ENCODE data around the gene RGR.

The RGR gene, protein sequence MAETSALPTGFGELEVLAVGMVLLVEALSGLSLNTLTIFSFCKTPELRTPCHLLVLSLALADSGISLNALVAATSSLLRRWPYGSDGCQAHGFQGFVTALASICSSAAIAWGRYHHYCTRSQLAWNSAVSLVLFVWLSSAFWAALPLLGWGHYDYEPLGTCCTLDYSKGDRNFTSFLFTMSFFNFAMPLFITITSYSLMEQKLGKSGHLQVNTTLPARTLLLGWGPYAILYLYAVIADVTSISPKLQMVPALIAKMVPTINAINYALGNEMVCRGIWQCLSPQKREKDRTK

DNA sequence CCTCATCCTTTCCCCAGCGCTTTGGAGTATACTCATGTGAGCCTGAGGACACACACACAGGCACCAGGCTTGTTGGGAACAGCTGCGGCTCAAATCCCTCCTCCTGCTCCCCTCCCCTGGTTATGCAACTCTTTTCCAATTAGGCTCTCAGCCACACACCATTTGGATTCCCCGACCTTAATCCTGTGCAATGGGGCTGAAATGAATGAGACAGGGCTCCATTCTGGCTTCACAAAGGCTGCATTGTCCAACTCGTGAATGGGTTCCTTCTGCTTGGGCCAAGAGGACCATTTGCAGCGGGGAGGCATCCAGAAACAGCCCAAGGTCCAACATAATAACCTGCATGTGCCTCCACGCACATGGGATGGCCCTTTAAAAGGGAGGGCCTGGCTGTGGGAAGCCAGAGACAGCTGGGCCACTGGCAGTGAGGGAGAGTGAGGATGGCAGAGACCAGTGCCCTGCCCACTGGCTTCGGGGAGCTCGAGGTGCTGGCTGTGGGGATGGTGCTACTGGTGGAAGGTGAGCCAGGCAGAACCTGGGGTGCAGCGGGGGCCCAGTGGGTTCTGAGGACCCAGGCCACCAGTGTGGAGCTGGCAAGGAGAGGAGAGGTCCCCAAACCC, at the start of gene RGR:
Gene RGR, plus strand, starts transcription at position 403 of the 620 bp plus-strand sequence. Its CDS starts 38 bp downstream, at position 441.
- no peak for DNase-seq

DNA sequence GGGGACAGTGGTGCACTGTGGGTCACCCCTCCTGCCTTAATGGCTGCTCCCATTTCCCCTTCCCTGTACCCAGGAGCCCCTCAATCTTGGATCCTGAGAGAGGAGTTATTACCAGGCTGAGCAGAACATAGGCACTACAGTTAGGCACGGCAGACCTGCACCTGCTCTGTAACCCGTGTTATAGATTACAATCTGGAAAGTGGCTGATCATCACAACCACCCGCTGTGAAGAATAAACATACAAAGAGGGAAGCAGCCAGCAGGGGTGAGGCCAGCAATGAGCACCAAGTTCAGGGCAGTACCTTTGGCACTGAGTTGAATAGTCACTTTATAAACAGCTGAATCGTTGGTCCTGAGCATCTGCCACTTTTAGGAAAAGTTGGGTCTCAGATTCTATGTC, 48.8 kb upstream of the RGR start:
- peak; percentile 28 for DNase-seq

DNA sequence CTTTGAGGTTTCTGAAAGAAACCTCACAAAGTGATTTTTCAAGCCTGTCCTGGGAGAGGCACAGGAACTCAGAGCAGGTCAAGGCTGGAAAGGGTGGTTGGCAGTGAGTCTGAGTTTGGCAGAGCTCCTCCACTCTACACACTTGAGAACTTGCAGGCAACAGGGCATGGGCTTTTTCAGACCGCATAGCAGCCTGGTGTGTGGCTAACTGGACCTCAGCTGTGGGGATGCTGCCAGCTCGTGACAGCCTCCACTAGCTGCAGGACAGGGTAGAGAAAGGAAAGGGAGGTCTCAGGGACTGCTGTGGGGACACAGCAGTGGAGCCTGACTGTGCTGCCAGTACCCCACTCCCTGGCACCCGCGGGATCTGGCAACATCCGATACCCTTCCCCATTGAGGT, 47.9 kb upstream of the RGR start:
- peak; percentile 42 for DNase-seq

DNA sequence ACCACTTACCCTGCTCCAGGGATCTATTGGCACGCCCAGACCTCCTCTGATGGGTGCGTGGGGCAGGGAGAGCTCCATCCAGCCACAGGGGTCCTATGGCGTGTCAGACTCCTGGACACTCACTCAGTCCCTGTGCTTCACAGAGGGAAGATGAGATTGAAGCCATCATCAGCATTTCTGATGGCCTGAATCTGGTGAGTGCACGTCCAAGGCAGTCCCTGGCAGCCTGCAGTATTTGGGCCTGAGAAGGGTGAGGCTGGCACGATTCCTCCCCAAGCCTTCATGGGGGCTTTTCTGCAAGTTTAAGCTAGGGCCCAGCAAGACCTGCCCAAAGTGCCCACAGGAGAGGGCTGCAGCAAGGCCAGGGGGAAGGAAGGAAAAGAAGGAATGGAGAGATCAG, 47.2 kb upstream of the RGR start:
- DNase-seq: no peak

DNA sequence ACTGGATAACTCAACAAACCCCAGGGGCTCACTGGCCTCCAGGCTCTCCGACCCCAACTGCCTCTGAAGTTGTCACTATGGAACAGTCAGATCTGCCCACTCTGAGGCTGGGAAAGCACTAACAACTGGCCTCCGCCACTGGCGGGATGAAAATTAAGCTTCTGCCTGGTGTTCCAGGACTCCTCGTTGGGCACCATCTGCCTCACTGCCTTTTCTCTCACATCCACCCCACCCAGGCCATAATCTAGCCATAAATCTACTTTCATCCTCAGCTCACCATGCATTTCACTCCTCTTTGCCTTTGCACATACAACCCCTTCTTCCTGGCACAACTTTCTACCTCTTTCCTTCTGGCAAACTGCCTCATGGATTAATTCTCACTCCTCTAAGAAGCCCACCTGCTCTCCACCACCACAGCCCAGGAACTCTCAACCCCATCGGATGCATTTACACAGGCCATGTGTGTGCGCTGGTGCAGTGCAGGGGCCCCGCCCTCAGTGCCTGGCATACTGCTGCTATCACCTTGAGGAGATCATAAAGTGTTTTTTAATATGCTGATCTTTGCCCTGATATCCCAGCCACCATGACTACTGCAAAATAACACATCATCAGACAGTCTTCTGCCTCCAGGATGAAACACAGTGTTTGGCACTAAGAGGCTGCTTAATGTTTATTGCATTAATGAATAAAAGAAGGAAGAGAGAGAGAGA, 46.5 kb upstream of the RGR start:
- DNase-seq: peak; percentile 4

DNA sequence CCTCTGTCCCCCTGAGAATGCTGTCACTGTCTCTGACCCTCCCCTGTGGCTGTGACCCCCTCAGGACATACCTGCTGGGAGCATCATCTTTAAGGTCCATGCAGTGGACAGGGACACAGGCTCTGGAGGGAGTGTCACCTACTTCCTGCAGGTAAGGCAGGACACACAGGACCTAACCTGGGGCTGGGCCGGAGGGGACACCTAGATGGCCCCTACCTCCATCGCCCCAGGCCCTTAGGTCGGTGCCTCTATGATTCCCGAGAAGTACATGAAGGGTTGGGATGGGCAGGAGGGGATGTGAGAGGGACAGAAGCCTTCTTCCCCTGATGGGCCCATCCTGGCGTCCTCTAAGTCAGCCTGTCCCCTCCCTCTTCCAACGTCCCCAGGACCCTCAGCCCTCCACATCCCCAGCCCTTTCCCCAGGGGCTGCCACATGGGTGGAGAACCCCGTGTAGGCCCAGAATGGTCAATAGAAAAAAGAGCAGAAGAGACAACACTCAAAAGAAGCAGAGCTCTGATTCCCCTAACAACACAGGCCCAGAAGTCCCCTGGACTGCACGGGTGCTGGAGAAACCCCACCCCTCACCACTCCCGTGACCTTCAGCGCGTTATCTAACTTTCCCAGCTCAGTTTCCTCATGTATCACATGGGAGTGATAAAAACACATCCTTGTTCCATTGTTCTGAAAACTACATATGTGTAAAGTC, 44.2 kb upstream of the RGR start:
- DNase-seq: no peak

DNA sequence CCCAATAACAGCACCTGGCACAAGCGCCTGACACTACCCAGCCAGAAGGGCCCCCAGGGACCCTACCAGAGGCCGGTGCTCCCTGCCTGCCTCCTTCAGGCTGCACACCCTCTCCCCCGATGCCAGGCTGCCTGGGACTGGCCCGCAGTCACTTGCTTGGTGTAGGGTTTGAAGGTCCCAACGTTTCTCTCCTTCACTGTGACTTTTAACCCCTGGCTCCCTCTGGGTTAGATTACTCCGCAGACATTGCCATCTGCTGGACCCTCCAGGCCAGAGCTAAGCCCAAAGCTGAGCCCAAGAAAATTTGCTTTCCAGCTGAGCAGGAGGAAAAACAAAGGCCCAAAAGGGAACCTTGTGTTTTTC, 43.6 kb upstream of the RGR start:
- no peak for DNase-seq

DNA sequence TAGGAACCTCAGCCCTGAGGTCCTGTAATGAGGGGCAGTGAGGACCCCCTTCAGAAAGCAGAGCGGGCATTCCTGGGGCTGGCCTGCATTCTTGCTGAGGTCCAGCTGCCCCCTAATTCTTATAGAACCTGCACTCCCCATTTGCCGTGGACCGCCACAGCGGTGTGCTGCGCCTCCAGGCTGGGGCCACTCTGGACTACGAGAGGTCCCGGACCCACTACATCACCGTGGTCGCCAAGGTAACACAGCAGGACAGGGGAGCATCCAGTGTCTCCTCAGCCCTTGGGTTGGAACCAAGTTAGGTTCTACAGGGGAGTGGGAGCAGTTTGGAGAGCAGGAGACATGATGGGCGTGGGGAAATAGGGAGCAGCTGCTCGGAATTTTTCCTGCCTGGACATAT, 43.2 kb upstream of the RGR start:
- no peak for DNase-seq

DNA sequence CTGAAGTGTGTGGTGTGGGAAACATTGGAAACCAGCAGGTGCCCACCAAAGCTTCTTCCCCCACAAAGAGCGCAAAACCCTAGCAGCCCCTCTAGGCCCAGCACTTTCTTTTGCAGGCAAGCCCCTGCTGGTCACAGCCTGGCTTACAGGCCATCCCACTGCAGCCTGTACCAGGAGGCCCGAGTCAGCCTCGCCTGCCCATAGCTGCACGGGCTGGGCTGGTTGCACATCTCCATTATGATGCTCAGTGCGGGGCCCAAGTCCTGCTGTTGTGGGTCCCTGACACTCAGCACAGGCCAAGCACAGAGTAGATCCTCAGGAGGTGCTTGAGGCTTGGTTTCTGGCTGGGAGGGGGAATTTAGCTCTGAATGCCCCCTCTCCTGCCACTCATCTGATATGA, 42.5 kb upstream of the RGR start:
- DNase-seq: no peak

DNA sequence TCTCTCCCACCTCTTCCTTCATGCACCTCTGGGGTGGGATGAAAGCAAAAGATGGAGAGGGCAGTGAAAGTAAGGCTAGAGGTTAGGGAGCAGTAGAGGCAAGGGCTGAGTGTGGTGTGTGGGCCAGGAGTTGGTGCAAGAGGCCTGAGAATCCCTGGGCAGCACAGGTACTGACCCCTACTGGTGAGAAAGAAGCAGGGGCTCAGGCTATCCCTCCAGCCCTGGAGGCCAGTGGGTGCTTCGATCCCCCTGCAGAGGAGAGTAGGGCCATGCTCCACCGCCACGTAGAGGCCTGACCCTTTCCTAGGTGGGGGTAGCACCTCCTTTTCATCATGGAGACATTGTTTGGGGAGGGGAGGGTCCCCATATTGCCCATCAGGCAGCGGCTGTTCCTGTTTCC, 40.7 kb upstream of the RGR start:
- DNase-seq: no peak

DNA sequence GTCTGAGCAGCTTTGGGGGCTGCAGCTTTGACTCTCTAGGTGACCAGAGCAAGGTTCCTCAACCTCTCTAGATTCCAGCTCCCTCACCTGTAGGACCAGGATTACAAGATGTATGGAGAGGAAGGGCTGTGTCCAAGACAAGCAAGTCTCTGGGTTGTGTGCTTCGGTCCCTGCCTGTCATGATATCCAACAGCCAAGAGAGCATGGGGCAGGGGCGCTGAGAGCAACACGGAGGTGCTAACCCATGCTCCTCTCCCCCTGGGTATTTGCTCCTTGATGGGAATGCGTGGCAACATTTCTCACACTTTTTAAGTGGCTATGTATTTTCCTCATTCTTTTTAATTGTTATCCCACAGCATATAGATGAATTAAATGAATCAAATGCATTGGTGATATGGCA, 40.2 kb upstream of the RGR start:
- no peak for DNase-seq

DNA sequence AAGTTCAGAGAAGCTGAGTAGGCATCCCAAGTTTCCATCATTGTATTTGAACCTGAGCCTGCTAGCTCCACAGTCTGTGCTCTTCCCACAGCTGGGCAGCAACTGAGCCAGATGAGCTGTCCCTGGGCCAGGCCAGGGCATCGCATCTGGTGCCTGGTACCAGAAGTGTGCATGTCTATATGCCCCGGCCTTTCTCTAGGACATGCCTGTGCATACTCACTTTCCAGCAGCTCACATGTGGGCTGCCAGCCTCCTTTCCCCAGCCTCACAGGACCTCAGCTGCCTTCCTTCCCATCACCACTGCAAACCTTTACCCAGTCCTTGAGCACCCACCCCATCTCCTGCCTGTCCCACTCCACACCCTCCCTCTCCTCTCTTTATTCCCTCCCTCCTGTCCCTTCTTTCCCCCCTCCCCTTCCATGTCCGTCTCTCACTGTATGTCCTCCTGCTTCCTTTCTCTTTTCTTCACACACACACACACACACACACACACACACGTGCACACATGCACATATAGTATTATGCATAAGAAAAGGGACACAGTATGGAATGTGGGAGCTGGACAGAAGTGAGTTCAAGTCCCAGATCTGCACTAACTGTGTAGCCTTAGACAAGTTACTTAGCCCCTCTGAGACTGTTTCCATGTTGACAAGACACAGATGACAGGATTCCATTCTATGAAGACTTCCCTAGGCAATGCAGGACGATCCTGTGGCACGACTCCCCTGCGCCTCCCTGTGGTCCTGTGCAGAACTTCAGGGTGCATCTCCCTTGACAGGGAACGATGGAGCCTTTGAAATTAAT, 39.6 kb upstream of the RGR start:
- DNase-seq: no peak

DNA sequence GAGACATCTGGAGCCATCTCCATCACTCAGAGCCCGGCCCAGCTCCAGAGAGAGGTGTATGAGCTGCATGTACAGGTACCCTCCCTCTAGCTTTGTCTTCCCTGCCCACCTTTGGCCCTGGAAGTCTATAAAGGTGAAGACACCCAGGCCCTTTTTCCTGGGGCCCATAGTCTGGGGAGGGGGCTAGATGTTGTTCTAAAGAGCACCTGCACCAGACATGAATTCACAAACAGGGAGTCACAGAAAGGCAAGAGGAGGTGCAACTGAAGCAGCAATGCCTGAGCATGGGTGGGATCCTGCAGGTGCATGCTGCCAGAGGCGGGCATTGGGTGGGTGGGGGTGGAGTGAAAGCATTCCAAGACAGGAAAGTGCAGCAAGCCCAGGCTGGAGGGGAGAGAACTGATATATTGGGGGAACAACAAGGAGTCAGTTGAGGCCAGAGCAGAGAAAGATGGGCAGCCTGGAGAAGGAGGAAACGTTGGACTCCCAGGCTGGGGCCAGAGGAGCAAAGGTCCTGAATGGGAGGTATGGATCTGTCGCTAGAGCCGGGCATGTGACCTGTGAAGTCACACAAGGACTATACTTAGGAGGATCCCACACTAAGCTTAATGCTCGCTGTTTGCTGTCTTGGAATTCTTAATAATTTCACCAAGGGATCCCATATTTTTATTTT, 38.9 kb upstream of the RGR start:
- no peak for DNase-seq

DNA sequence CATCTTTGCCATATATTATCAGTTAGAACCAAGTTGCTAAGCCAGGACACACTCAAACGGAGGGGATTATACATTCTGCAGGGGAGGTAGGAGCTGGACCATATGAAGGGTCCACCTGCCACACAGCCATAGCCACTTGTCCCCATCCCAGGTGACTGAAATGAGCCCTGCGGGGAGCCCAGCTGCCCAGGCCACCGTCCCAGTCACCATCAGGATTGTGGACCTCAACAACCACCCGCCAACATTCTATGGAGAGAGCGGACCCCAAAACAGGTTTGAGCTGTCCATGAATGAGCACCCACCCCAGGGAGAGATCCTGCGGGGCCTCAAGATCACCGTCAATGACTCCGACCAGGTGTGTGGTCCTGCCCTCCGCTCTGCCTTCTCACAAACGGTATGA, 36.8 kb upstream of the RGR start:
- DNase-seq: no peak

DNA sequence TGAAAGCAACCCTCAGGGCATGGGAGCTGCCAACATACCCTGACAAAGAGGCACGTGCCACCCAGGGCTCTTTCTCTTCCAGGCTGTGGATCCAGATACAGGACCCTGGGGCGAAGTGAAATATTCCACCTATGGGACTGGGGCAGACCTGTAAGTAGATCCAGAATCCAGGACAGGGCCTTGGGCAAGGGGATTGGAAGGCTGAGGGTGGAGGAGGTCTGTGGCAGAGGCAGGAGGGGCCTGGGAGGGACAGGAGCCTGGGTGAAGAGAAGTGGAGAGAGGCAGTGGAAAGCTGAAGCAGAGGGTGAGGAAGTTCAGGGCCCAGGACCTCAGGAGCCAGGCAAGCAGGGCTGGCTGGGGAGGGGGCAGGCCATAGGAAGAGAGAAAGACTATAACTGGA, 33.3 kb upstream of the RGR start:
- DNase-seq: no peak

DNA sequence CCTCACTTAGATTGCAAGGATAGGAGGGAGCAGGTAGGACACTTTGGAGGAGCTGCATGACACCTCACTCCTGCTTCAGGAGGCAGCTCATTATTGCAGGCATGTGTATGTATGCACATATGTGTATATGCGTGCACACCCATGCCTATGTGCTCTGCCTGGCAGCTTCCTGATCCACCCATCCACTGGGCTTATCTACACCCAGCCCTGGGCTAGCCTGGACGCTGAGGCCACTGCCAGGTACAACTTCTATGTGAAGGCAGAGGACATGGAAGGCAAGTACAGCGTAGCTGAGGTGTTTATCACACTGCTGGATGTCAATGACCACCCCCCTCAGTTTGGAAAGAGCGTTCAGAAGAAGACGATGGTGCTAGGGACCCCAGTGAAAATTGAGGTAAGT, 32.8 kb upstream of the RGR start:
- no peak for DNase-seq

DNA sequence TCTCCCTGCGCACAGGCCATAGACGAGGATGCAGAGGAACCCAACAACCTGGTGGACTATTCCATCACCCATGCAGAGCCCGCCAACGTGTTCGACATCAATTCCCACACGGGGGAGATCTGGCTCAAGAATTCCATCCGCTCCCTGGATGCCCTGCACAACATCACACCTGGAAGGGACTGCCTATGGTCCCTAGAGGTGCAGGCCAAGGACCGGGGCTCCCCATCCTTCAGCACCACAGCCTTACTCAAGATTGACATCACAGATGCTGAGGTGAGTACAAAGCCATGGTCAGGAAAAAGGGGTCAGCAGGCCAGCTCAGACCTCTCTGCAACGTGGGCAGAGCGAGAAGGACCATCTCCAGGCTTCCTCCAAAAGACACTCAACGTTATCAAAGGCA, 31.8 kb upstream of the RGR start:
- no peak for DNase-seq

DNA sequence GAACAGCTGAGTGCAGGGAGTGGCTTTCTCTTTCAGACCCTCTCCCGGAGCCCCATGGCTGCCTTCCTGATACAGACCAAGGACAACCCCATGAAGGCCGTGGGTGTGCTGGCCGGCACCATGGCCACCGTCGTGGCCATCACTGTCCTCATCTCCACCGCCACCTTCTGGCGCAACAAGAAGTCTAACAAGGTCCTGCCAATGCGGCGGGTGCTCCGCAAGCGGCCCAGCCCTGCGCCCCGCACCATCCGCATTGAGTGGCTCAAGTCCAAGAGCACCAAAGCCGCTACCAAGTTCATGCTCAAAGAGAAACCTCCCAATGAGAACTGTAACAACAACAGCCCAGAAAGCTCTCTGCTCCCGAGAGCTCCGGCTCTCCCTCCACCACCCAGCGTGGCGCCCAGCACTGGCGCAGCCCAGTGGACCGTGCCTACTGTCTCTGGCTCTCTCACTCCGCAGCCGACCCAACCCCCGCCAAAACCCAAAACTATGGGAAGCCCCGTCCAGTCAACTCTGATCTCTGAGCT, 30.7 kb upstream of the RGR start:
- DNase-seq: no peak

DNA sequence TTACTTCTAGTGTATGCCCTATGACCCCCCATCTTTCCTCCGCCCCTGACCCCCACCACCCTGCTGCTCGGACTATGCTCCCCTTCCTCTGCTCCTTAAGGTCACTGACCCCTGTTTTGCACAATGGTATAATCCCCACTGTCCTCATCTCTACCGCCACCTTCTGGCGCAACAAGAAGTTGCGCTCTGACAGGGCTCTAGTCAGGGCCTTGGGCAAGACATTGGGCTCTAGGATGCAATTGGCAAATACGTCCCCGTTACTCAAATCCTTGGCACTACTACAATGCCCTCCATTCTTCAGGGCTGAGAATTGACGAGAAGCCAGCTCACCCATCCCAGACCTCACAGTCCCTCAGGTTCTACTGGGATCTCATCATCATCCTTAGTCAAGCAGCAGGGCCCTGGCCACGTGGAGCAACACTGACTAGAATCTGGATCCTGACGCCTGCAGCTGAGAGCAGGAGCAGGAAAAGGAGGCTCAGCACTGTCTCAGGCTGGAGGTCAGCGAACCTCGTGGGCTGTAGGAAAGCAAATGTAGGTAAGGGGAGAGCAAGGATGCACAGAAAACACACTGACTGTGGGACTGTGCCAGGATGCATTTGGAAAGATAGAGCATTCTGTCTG, 30.1 kb upstream of the RGR start:
- no peak for DNase-seq

DNA sequence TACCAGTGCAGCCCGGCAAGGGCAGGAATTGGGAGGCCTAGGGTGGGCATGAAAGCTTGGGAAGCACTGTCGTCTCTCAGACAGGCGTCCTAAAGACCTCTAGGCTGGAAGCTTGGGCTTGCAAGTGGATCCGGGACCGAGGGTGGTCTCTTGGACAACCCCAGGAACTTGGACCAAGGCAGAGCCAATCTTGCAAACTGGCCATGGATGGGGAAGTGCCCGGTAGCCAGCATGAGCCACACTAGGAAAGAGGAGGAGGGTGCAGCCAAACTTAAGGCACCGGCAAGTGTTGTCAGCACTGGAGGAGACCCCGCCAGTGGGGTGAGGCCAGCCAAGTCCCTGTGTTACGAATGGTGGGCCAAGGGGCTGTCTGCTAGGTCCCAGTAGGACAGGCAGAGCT, 28.0 kb upstream of the RGR start:
- no peak for DNase-seq

DNA sequence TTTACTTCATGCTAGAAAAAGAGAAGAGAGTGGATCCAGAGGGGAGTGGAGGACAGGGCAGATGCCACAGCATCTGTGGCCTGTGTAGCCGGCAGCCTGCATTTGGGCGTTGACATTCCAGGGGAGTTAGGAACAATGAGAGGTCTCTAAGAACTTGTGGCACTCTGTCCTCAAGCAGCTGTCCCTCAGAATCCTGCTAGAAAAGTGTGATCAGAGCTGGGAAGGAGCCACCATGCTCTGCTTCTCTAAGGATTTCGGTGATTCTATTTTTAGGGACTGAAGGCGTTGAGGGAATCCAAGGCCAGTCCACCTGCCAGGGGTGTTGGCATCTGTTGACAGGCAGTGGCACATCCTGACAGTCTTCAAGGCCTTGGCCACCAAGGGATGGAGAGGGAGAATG, 27.1 kb upstream of the RGR start:
- no peak for DNase-seq

DNA sequence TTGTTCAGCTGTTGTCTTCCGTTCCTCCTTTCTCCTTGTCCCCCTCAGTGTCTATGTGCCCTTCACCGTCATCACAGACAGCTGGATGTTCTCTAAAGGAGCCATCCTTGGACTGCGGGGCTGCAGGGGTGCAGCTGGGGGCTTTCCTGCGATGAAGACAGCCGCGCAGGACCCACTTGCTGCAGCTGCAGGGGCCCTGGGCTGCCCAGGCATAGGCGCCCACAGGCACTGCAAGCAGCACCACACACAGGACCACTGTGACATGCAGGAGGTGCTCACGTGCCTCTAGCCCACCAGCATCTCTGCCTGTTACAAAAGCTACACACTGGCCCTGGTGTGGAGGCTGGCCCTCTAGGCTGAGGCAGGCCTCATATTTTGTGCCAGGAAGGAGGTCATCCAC, 22.9 kb upstream of the RGR start:
- no peak for DNase-seq
